ENCODE data around the gene KIF1B. TPM values are rescaled to one million over a fixed set of nuclear protein-coding genes. Genes with fewer than 3 reads are reported as not detected.
A peak's percentile ranks its signal among the peaks of the same experiment; 100 is the strongest.

The KIF1B gene
- polyA plus RNA-seq, 1 of the 3 experiments (the other 2 are of a cell fraction): 6.8 TPM

- H3K9ac ChIP-seq: peak overlapping the region; percentile 91
- peak overlapping the region; percentile 85 to 88 for H3K27ac ChIP-seq (ENCODE audit: low read depth in 2 of 2, low read length in 1 of 2)
- ChIA-PET POLR2A (interaction anchor here (0.6 to 1.5 kb wide), 7 partner anchors 10 to 893 kb away, joined by 3 to 9 read pairs (median 3); no protein-coding TSS in a partner anchor), CTCF (interaction anchor here (0.7 to 4.2 kb wide), 9 partner anchors 11 to 190 kb away, joined by 3 to 18 read pairs (median 3); partner anchors contain the start of gene CENPS)
- H3F3A ChIP-seq (replicated peaks; ENCODE audit: insufficient read depth): peaks cover 13% of the 10 kb centered on the region
- no peaks in the 10 kb centered on the region for H3K9me3 ChIP-seq
- H3K27me3 ChIP-seq (ENCODE audit: insufficient read depth): no peaks in the 10 kb centered on the region
- H3K4me1 ChIP-seq (ENCODE audit: control insufficient read depth in 1 of 2, insufficient read depth in 2 of 2, low read depth in 1 of 2, low read length in 1 of 2): peaks cover 8 to 26% of the 10 kb centered on the region in 2 experiments; a peak in 3 of 4 replicates
- DNase-seq: no peak
- WGBS (ENCODE audit: low lambda C conversion rate): 2% methylated on average over 32 of the region's 42 CpGs
- peaks cover 6% of the 10 kb centered on the region; the same call in 1 of the 2 replicates for H4K20me1 ChIP-seq (ENCODE audit: insufficient read depth)
- H3K79me2 ChIP-seq (ENCODE audit: insufficient read depth): peaks cover 41% of the 10 kb centered on the region
- no peaks in the 10 kb centered on the region for H3K9me2 ChIP-seq
- no peak overlapping the region for H2AFZ ChIP-seq (ENCODE audit: low read depth)
- TF ChIP-seq TAF1 (IDR thresholded peaks at IDR 0.05; ENCODE audit: borderline replicate concordance, low read depth, low read length) (no peak), REST (IDR thresholded peaks at IDR 0.05; ENCODE audit: low read depth, low read length) (no peak), FOXM1 (IDR thresholded peaks at IDR 0.05; ENCODE audit: low read depth) (no peak), USF1 (IDR thresholded peaks at IDR 0.05; ENCODE audit: borderline replicate concordance, low read depth) (no peak), TCF12 (IDR thresholded peaks at IDR 0.05) (no peak), TEAD4 (IDR thresholded peaks at IDR 0.05; ENCODE audit: borderline replicate concordance, insufficient read depth) (no peak), MXI1 (IDR thresholded peaks at IDR 0.05; ENCODE audit: low read depth, low read length) (peak; percentile 66; the same call in 1 of the 2 replicates), FOSL2 (IDR thresholded peaks at IDR 0.05; ENCODE audit: borderline replicate concordance, low read depth) (no peak), RXRA (IDR thresholded peaks at IDR 0.05; ENCODE audit: borderline replicate concordance, low read depth) (no peak)
- H3K4me3 ChIP-seq (ENCODE audit: low read depth in 2 of 2, low read length in 1 of 2): peak overlapping the region; percentile 74 to 96
- H3K36me3 ChIP-seq (replicated peaks in 1 of 2; ENCODE audit: control insufficient read depth in 1 of 2, insufficient read depth in 2 of 2, low read length in 1 of 2): peaks cover 14 to 31% of the 10 kb centered on the region in 2 experiments
- H3K4me2 ChIP-seq: peak overlapping the region; percentile 87
These were observed 189.1 kb downstream of the KIF1B start for GRCh38 chr1:10399444-10399941.

GRCh38 chr1:10400013-10400412, 189.6 kb downstream of the KIF1B start:
- 42% methylated on average over 8 of the region's 8 CpGs for WGBS (ENCODE audit: low lambda C conversion rate)
- peaks cover 13% of the 10 kb centered on the region for H3F3A ChIP-seq (replicated peaks; ENCODE audit: insufficient read depth)
- peak overlapping the region; percentile 91 for H3K9ac ChIP-seq
- H3K9me2 ChIP-seq: no peaks in the 10 kb centered on the region
- H3K36me3 ChIP-seq (replicated peaks in 1 of 2; ENCODE audit: control insufficient read depth in 1 of 2, insufficient read depth in 2 of 2, low read length in 1 of 2): peaks cover 16 to 36% of the 10 kb centered on the region in 2 experiments
- peaks cover 6% of the 10 kb centered on the region; the same call in 1 of the 2 replicates for H4K20me1 ChIP-seq (ENCODE audit: insufficient read depth)
- no peak for DNase-seq
- no peaks in the 10 kb centered on the region for H3K9me3 ChIP-seq
- ChIA-PET POLR2A (interaction anchor here (0.8 to 1.4 kb wide), 3 partner anchors 10 to 31 kb away, joined by 3 read pairs; no protein-coding TSS in a partner anchor), CTCF (interaction anchor here (0.9 to 4.2 kb wide), 7 partner anchors 11 to 190 kb away, joined by 3 to 18 read pairs (median 4); partner anchors contain the start of gene CENPS)
- H3K27ac ChIP-seq (ENCODE audit: low read depth in 2 of 2, low read length in 1 of 2): peak overlapping the region in 1 of 2 experiments; percentile 85; a peak in 1 of 4 replicates
- peaks cover 41% of the 10 kb centered on the region for H3K79me2 ChIP-seq (ENCODE audit: insufficient read depth)
- H3K4me3 ChIP-seq (ENCODE audit: low read depth in 2 of 2, low read length in 1 of 2): peak overlapping the region; percentile 74 to 96
- H3K4me2 ChIP-seq: peak overlapping the region; percentile 87
- no peak overlapping the region for H2AFZ ChIP-seq (ENCODE audit: low read depth)
- no peaks in the 10 kb centered on the region for H3K27me3 ChIP-seq (ENCODE audit: insufficient read depth)
- peaks cover 8 to 26% of the 10 kb centered on the region in 2 experiments; a peak in 3 of 4 replicates for H3K4me1 ChIP-seq (ENCODE audit: control insufficient read depth in 1 of 2, insufficient read depth in 2 of 2, low read depth in 1 of 2, low read length in 1 of 2)
- TF ChIP-seq FOXM1 (IDR thresholded peaks at IDR 0.05; ENCODE audit: low read depth) (no peak), REST (IDR thresholded peaks at IDR 0.05; ENCODE audit: low read depth, low read length) (no peak), YY1 (IDR thresholded peaks at IDR 0.05; ENCODE audit: low read depth) (no peak), CHD2 (IDR thresholded peaks at IDR 0.05; ENCODE audit: low read length, partially characterized antibody) (no peak), ZBTB33 (IDR thresholded peaks at IDR 0.05; ENCODE audit: borderline replicate concordance, low read depth) (no peak), RXRA (IDR thresholded peaks at IDR 0.05; ENCODE audit: borderline replicate concordance, low read depth) (no peak), MXI1 (IDR thresholded peaks at IDR 0.05; ENCODE audit: low read depth, low read length) (no peak), TCF12 (IDR thresholded peaks at IDR 0.05) (no peak), SIN3A (IDR thresholded peaks at IDR 0.05; ENCODE audit: borderline replicate concordance, low read depth, low read length) (no peak), MAX (IDR thresholded peaks at IDR 0.05; ENCODE audit: low read depth) (no peak)

Measured in SK-N-SH (cell line).